K562 (cell line): Measurements from ENCODE around the gene TFPT. TPM values are rescaled to one million over a fixed set of nuclear protein-coding genes. Genes with fewer than 3 reads are reported as not detected.
A peak's percentile ranks its signal among the peaks of the same experiment; 100 is the strongest.

Experiments used
- CBX5 ChIP-seq: IDR thresholded peaks from 2 replicates; pipeline ENCODE4 v1.6.1; 2014; ENCODE audit warnings: low read depth, borderline replicate concordance
- ELF1 ChIP-seq: fragments of 200-800 bp; sonication (Bioruptor generic); IDR thresholded peaks from 2 replicates; pipeline ENCODE4 v1.6.1; 2016; ENCODE audit warnings: missing genetic modification characterization, missing compliant biosample characterization
- ESRRA ChIP-seq: fragments of 450-650 bp; IDR thresholded peaks from 2 replicates; pipeline ENCODE4 v1.6.1; 2014; ENCODE audit warnings: low read depth, mild to moderate bottlenecking, moderate library complexity, borderline replicate concordance
- GABPB2 ChIP-seq: fragments of 250-450 bp; sonication (Bioruptor Pico); conservative IDR thresholded peaks from 2 replicates; pipeline ENCODE4 v1.5.1; 2021; ENCODE audit warnings: mild to moderate bottlenecking
- KAT8 ChIP-seq: fragments of 450-650 bp; IDR thresholded peaks from 2 replicates; pipeline ENCODE4 v1.6.1; 2016; ENCODE audit warnings: low read depth, mild to moderate bottlenecking
- PCBP1 ChIP-seq: fragments of 200-400 bp; formaldehyde crosslinking; IDR thresholded peaks from 2 replicates; pipeline ENCODE4 v1.6.1; 2018; ENCODE audit warnings: mild to moderate bottlenecking, low read depth, low read length; ENCODE audit not compliant: poor library complexity, severe bottlenecking
- SIN3B ChIP-seq: fragments of 450-650 bp; IDR thresholded peaks from 2 replicates; pipeline ENCODE4 v1.6.1; 2017; ENCODE audit warnings: low read depth, mild to moderate bottlenecking, moderate library complexity
- SMAD4 ChIP-seq: fragments of 250-450 bp; sonication (Bioruptor Pico); conservative IDR thresholded peaks from 2 replicates; pipeline ENCODE4 v1.8.0; 2021; ENCODE audit warnings: inconsistent platforms, mild to moderate bottlenecking, moderate library complexity
- SMARCB1 ChIP-seq: IDR thresholded peaks from 2 replicates; pipeline ENCODE4 v1.6.1; 2011; ENCODE audit warnings: improper control_type of control experiment, low read depth; ENCODE audit not compliant: insufficient read length
- ZNF143 ChIP-seq: sonication (generic); formaldehyde crosslinking; IDR thresholded peaks from 2 replicates; pipeline ENCODE4 v1.9.0; 2022; ENCODE audit warnings: mild to moderate bottlenecking, missing genetic modification reagents
- ZNF316 ChIP-seq: fragments of 450-650 bp; IDR thresholded peaks from 2 replicates; pipeline ENCODE4 v1.6.1; 2016
- polyA plus RNA-seq, 8 experiments: library from polyadenylated mRNA; depleted of rRNA in 4 of 8; stranded (reverse) in 5 of 8; unstranded in 3 of 8; fragments of >200 nt; fragmentation: Nextera tagmentation in 2 of 8; fragmentation: Illumina TruSeq in 1 of 8; extraction: Ambion mirVana in 2 of 8; extraction: Trizol in 1 of 8; gene quantifications; 2 replicates each; pipeline versions ENCODE4 v1.2.1 to v1.2.3, GENCODE V29; 2011 to 2014; ENCODE audit warnings: inconsistent platforms in 1 of 8, missing spikeins in 1 of 8
- total RNA-seq, 7 experiments: library from RNA; depleted of rRNA in 6 of 7; stranded (reverse); fragments of >200 nt in 6 of 7; fragmentation: Illumina TruSeq in 2 of 7; extraction: Trizol in 2 of 7; gene quantifications; 2 replicates each; pipeline versions ENCODE4 v1.2.1 to v1.2.3, GENCODE V29; 2011 to 2021; ENCODE audit warnings: low replicate concordance in 1 of 7
- TF ChIP-seq, protein P1 (sequence below): fragments of 200-800 bp; sonication (Bioruptor generic); IDR thresholded peaks from 2 replicates; pipeline ENCODE4 v1.6.1; 2016; ENCODE audit warnings: missing genetic modification characterization, missing compliant biosample characterization
- TF ChIP-seq, protein P2 (sequence below), 2 experiments: fragments of 450-650 bp; IDR thresholded peaks; 2 replicates each; pipeline ENCODE4 v1.6.1; 2016
- TF ChIP-seq, protein P3 (sequence below): fragments of 250-450 bp; sonication (Bioruptor Pico); IDR thresholded peaks from 2 replicates; pipeline ENCODE4 v1.5.0; 2020; ENCODE audit warnings: mild to moderate bottlenecking, borderline replicate concordance
- TF ChIP-seq, protein P4 (sequence below): fragments of 250-450 bp; sonication (Bioruptor Pico); IDR thresholded peaks from 2 replicates; pipeline ENCODE4 v1.5.1; 2021; ENCODE audit warnings: mild to moderate bottlenecking

Gene TFPT
- total and polyA plus RNA-seq, 9 of the 15 experiments (the other 6 are each of a cell fraction or from before 2014, with no cell fraction given): 0.72 to 16.4 (median 9.2) TPM

DNA sequence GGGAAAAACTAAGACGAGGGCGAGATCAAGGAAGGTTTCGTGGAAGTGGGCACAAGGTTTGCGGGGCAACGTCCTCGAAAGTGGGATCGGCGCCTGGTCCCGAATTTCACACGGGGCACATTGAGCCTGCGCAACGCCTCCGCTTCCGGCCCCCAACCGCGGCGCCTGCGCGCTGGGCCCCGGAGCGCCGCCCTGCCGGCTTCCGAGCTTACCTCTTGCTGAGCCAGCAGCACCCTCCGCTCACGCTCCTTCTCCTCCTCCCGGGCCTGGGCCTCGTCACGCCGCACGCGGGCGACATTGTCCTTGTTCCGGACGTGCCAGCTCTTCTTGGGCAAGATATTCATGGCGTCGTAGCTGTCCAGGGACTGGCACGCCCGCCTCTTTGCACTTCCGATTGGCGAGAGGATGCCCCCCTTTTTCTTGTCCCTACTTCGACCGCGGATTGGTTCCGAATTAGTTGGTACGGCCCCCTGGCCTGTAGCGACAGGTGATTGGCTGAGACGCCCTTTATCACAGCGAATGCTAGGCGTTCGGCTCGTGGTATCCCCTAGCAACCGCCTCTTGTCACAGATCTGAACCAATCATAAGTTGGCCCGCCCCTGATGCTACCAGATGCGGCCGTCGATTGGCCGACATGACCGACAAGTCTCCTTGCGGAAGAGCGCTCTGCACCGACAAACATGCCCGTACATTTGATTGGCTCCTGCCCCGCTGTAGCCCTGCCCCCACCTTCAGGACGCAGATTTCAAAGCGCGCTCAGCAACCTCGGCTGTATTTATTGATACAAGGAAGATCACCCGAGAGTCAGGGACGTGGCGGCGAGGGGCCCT, 44.1 kb upstream of the TFPT start, which contains the start of gene LENG1 (continued):
- TF ChIP-seq ZNF143 (CRISPR knock-in tag) (0 out of 2 replicates have a peak, but pooled peaks have one; percentile 7), ESRRA (peak; percentile 40; the same call in 1 of the 2 replicates), SMARCB1 (no peak), CBX5 (no peak), GABPB2 (CRISPR knock-in tag) (no peak), KAT8 (no peak), SIN3B (peak; percentile 87), SMAD4 (peak; percentile 30; the same call in 1 of the 2 replicates), PCBP1 (peak; percentile 53), ZNF316 (peak; percentile 54), ELF1 (tag) (peak; percentile 85)
- TF ChIP-seq, protein P1, sequence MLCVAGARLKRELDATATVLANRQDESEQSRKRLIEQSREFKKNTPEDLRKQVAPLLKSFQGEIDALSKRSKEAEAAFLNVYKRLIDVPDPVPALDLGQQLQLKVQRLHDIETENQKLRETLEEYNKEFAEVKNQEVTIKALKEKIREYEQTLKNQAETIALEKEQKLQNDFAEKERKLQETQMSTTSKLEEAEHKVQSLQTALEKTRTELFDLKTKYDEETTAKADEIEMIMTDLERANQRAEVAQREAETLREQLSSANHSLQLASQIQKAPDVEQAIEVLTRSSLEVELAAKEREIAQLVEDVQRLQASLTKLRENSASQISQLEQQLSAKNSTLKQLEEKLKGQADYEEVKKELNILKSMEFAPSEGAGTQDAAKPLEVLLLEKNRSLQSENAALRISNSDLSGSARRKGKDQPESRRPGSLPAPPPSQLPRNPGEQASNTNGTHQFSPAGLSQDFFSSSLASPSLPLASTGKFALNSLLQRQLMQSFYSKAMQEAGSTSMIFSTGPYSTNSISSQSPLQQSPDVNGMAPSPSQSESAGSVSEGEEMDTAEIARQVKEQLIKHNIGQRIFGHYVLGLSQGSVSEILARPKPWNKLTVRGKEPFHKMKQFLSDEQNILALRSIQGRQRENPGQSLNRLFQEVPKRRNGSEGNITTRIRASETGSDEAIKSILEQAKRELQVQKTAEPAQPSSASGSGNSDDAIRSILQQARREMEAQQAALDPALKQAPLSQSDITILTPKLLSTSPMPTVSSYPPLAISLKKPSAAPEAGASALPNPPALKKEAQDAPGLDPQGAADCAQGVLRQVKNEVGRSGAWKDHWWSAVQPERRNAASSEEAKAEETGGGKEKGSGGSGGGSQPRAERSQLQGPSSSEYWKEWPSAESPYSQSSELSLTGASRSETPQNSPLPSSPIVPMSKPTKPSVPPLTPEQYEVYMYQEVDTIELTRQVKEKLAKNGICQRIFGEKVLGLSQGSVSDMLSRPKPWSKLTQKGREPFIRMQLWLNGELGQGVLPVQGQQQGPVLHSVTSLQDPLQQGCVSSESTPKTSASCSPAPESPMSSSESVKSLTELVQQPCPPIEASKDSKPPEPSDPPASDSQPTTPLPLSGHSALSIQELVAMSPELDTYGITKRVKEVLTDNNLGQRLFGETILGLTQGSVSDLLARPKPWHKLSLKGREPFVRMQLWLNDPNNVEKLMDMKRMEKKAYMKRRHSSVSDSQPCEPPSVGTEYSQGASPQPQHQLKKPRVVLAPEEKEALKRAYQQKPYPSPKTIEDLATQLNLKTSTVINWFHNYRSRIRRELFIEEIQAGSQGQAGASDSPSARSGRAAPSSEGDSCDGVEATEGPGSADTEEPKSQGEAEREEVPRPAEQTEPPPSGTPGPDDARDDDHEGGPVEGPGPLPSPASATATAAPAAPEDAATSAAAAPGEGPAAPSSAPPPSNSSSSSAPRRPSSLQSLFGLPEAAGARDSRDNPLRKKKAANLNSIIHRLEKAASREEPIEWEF: no peak
- TF ChIP-seq, protein P2, sequence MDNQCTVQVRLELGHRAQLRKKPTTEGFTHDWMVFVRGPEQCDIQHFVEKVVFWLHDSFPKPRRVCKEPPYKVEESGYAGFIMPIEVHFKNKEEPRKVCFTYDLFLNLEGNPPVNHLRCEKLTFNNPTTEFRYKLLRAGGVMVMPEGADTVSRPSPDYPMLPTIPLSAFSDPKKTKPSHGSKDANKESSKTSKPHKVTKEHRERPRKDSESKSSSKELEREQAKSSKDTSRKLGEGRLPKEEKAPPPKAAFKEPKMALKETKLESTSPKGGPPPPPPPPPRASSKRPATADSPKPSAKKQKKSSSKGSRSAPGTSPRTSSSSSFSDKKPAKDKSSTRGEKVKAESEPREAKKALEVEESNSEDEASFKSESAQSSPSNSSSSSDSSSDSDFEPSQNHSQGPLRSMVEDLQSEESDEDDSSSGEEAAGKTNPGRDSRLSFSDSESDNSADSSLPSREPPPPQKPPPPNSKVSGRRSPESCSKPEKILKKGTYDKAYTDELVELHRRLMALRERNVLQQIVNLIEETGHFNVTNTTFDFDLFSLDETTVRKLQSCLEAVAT (IDR thresholded peaks at IDR 0.05): peak in 1 of 2 experiments; percentile 83; a peak in 1 of 4 replicates
- TF ChIP-seq, protein P3, sequence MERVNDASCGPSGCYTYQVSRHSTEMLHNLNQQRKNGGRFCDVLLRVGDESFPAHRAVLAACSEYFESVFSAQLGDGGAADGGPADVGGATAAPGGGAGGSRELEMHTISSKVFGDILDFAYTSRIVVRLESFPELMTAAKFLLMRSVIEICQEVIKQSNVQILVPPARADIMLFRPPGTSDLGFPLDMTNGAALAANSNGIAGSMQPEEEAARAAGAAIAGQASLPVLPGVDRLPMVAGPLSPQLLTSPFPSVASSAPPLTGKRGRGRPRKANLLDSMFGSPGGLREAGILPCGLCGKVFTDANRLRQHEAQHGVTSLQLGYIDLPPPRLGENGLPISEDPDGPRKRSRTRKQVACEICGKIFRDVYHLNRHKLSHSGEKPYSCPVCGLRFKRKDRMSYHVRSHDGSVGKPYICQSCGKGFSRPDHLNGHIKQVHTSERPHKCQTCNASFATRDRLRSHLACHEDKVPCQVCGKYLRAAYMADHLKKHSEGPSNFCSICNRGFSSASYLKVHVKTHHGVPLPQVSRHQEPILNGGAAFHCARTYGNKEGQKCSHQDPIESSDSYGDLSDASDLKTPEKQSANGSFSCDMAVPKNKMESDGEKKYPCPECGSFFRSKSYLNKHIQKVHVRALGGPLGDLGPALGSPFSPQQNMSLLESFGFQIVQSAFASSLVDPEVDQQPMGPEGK (CRISPR knock-in tag): no peak
- TF ChIP-seq, protein P4, sequence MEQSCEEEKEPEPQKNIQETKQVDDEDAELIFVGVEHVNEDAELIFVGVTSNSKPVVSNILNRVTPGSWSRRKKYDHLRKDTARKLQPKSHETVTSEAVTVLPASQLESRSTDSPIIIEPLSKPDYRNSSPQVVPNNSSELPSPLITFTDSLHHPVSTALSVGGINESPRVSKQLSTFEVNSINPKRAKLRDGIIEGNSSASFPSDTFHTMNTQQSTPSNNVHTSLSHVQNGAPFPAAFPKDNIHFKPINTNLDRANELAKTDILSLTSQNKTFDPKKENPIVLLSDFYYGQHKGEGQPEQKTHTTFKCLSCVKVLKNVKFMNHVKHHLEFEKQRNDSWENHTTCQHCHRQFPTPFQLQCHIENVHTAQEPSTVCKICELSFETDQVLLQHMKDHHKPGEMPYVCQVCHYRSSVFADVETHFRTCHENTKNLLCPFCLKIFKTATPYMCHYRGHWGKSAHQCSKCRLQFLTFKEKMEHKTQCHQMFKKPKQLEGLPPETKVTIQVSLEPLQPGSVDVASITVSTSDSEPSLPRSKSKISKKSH (CRISPR knock-in tag): no peak
